OCI-LY7 (cell line): Measurements from ENCODE around the gene FOXP1.

ENCODE experiments used
- CTCF ChIP-seq: fragments of 200-600 bp; sonication (generic); conservative IDR thresholded peaks from 2 replicates; pipeline ENCODE4 v1.5.1; 2014; ENCODE audit warnings: mild to moderate bottlenecking, antibody characterized with exemption, low read length, moderate library complexity, mixed read lengths
- EZH2phosphoT487 ChIP-seq: fragments of 200-600 bp; sonication (generic); IDR thresholded peaks from 2 replicates; pipeline ENCODE4 v1.6.1; 2018; ENCODE audit warnings: low read depth, borderline replicate concordance, mild to moderate bottlenecking, mixed run types, antibody characterized with exemption, low read length, moderate library complexity, mixed read lengths

- TF ChIP-seq CTCF (no peak), EZH2phosphoT487 (no peak)
Observed at GRCh38 chr3:71305231-71306206, 278.0 kb downstream of the FOXP1 start.
